Astrocyte of the spinal cord (primary cell): ENCODE data around the gene PRM2.

Experiments used
- DNase-seq: peaks from one replicate; pipeline ENCODE4 v3.0.0; 2011; ENCODE audit warnings: low read depth, low spot score
- H3K4me3 ChIP-seq: 2 replicates; pipeline ENCODE4 v1.5.1; 2011; ENCODE audit warnings: low read depth, mild to moderate bottlenecking, low read length, moderate library complexity
- in situ Hi-C: cut with HindIII; loops from 2 replicates; pipeline ENCODE4 v1.10.0; 2017; ENCODE audit warnings: low sequenced_read_pairs
- TF ChIP-seq, protein P1 (sequence below): IDR thresholded peaks from 2 replicates; pipeline ENCODE4 v1.5.1; 2012; ENCODE audit warnings: low read depth, mild to moderate bottlenecking, low read length, inconsistent platforms

PRM2 gene

DNA sequence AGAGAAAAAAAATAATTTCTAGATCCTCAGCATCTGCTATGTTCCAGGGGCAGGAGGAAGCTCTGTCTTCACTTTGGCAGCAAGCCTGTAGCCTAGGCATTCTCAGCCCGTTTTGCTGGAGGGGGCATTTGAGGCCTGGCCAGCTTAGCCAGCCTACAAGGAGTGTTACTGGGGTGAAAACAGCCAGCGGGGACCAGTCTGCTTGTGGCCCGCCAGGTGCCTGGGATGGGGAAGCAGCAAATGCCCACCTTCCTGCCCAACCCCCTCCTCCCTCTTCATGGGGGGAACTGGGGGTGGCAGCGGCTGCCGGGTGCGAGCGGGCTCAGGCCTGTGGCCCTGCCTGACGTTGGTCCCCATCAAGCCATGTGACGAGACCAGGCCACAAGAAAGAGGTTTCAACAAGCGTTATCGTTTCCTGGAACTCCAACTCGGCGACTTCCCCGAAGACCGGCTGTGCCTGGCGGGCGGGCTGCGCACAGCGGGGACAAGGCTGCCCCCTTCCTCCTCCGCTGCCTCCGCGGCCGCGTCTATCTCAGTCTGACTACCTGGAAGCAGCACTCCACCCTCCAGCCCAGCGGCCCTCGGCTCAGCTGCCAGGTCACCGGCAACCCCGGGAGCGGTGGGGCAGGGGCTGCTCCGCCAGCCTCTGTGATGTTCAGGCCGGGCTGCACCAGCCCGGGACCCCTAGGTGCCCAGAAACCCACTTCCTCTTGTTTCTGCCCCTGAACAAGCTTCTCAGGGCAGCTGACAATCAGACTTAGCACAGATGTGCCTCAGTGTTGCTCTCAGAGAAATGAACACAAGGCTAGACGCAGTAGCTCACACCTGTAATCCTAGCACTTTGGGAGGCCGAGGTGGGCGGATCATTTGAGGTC is 43.2 kb downstream of the PRM2 start:
- DNase-seq: no peak
- in situ Hi-C loops: no loop called here
- H3K4me3 ChIP-seq: no peak overlapping the region
- TF ChIP-seq, protein P1, sequence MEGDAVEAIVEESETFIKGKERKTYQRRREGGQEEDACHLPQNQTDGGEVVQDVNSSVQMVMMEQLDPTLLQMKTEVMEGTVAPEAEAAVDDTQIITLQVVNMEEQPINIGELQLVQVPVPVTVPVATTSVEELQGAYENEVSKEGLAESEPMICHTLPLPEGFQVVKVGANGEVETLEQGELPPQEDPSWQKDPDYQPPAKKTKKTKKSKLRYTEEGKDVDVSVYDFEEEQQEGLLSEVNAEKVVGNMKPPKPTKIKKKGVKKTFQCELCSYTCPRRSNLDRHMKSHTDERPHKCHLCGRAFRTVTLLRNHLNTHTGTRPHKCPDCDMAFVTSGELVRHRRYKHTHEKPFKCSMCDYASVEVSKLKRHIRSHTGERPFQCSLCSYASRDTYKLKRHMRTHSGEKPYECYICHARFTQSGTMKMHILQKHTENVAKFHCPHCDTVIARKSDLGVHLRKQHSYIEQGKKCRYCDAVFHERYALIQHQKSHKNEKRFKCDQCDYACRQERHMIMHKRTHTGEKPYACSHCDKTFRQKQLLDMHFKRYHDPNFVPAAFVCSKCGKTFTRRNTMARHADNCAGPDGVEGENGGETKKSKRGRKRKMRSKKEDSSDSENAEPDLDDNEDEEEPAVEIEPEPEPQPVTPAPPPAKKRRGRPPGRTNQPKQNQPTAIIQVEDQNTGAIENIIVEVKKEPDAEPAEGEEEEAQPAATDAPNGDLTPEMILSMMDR: no peak

DNA sequence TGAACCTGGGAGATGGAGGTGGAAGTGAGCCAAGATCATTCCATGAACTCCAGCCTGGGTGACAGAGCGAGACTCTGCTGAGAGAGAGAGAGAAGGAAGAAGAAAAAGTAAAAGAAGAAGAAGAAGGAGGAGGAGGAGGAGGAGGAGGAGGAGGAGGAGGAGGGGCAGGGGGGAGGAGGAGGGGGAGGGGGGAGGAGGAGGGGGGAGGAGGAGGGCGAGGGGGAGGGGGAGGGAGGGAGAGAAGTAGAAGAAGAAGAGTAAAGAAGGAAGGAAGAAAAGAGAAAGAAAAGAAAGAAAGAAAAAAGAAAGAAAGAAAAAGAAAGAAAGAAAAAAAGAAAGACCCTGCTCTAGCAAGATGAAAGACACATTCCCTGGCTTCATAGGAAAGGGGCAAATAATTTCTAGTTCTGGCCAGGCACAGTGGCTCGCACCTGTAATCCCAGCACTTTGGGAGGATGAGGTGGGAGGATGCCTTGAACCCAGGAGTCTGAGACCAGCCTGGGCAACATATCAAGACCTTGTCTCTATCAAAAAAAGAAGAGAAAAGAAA is 43.9 kb downstream of the PRM2 start:
- no peak for DNase-seq
- TF ChIP-seq, protein P1: no peak
- in situ Hi-C loops: no loop called here
- no peak overlapping the region for H3K4me3 ChIP-seq

DNA sequence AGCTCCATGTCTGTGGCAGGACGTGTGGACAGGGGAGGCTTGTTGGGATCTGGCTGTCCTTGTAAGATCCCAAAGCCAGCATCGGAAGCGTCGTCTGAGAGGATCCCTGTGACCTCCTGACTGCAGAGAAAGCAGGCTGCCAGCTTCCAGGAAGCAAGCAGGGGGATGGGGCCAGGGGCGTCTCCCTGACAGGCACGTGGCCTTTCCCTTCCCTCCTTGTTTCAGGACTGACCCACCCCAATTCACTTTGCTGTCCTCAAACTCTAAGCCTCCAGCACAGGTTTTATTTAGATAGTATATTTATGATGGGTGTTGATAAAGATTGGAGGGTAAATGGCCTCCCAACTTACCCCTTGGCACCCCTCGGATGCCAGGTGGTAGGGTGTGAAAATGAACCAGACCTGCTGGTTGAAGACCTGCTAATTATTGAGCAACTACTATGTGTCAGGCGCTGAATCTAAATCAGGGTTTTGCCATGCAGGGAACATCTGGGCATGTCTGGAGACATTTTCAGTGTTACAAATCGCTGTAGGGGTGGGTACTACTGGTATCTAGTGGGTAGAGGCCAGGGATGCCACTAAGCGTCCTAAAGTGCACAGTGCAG is 44.8 kb downstream of the PRM2 start:
- no peak overlapping the region for H3K4me3 ChIP-seq
- TF ChIP-seq, protein P1: no peak
- in situ Hi-C loops: no loop called here
- no peak for DNase-seq

DNA sequence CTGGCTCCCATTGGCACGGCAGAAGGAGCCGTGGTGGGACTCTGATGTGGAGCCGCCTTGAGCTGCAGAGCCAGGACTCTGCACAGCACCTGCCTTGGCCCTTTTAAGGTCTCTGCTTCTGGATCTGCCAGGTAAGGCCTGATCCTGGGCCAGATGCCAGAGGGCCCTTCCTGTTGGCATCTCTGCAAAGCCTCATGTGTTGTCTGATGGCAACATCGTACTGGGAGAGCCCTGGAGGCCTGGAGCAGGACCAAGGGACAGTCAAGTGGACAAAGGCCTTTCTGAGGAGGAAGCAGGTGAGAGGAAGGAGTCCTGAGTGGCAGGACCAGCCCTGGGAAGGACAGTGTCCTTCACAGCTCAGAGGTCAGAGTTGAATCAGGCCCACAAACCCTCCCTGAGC is 46.4 kb downstream of the PRM2 start:
- TF ChIP-seq, protein P1: no peak
- in situ Hi-C loops: no loop called here

GRCh38 chr16:11229432-11229831 is 46.8 kb downstream of the PRM2 start:
- TF ChIP-seq, protein P1: no peak
- in situ Hi-C loops: no loop called here
- no peak overlapping the region for H3K4me3 ChIP-seq
- DNase-seq: no peak

More for the DNA sequence above, 46.4 kb downstream of the PRM2 start:
- H3K4me3 ChIP-seq: no peak overlapping the region
- no peak for DNase-seq

GRCh38 chr16:11225677-11226549 is 50.4 kb downstream of the PRM2 start:
- no peak overlapping the region for H3K4me3 ChIP-seq
- in situ Hi-C loops: no loop called here
- no peak for DNase-seq

More at GRCh38 chr16:11225677-11226549, 50.4 kb downstream of the PRM2 start:
- TF ChIP-seq, protein P1: no peak
